Measurements from ENCODE around the gene KIF18B.

Gene KIF18B

GRCh38 chr17:44981221-44981968, 33.8 kb upstream of the KIF18B start:
- Histone ChIP-seq H3K27me3 (ENCODE audit: insufficient read depth, low read length) (peaks cover 21% of the 10 kb centered on the region), H3K36me3 (ENCODE audit: insufficient read depth, low read length) (no peaks in the 10 kb centered on the region), H3K4me2 (ENCODE audit: low read length) (no peak overlapping the region), H3K9me2 (ENCODE audit: low read depth, low read length) (no peaks in the 10 kb centered on the region), H3F3A (ENCODE audit: insufficient read depth, low read length) (no peaks in the 10 kb centered on the region), H2AFZ (ENCODE audit: low read length) (no peak overlapping the region), H3K27ac (ENCODE audit: low read depth, low read length, poor library complexity, severe bottlenecking) (no peak overlapping the region), H3K79me2 (ENCODE audit: insufficient read depth, low read length) (no peaks in the 10 kb centered on the region), H3K9ac (ENCODE audit: low read length) (no peak overlapping the region), H3K4me1 (ENCODE audit: insufficient read depth, low read length, severe bottlenecking) (no peaks in the 10 kb centered on the region), H3K4me3 (ENCODE audit: low read depth, low read length, poor library complexity, severe bottlenecking) (no peak overlapping the region), H4K20me1 (ENCODE audit: insufficient read depth, low read length) (no peaks in the 10 kb centered on the region), H3K9me3 (ENCODE audit: low read length) (no peaks in the 10 kb centered on the region)
- TF ChIP-seq EZH2 (IDR thresholded peaks at IDR 0.05; ENCODE audit: borderline replicate concordance, low read length) (no peak), CTCF (IDR thresholded peaks at IDR 0.05; ENCODE audit: low read length) (no peak)

- Histone ChIP-seq H3K27ac (ENCODE audit: low read depth, low read length, poor library complexity, severe bottlenecking) (no peak overlapping the region), H3K9ac (ENCODE audit: low read length) (no peak overlapping the region)
These were observed 31.9 kb upstream of the KIF18B start for GRCh38 chr17:44979426-44979995.

GRCh38 chr17:44978807-44979206, 31.2 kb upstream of the KIF18B start:
- Histone ChIP-seq H3K9ac (ENCODE audit: low read length) (no peak overlapping the region), H3K27me3 (ENCODE audit: insufficient read depth, low read length) (peaks cover 21% of the 10 kb centered on the region), H3F3A (ENCODE audit: insufficient read depth, low read length) (no peaks in the 10 kb centered on the region), H3K27ac (ENCODE audit: low read depth, low read length, poor library complexity, severe bottlenecking) (no peak overlapping the region), H3K9me2 (ENCODE audit: low read depth, low read length) (no peaks in the 10 kb centered on the region), H3K36me3 (ENCODE audit: insufficient read depth, low read length) (no peaks in the 10 kb centered on the region), H2AFZ (ENCODE audit: low read length) (no peak overlapping the region), H3K4me2 (ENCODE audit: low read length) (no peak overlapping the region), H4K20me1 (ENCODE audit: insufficient read depth, low read length) (no peaks in the 10 kb centered on the region), H3K79me2 (ENCODE audit: insufficient read depth, low read length) (no peaks in the 10 kb centered on the region), H3K4me3 (ENCODE audit: low read depth, low read length, poor library complexity, severe bottlenecking) (no peak overlapping the region), H3K9me3 (ENCODE audit: low read length) (no peaks in the 10 kb centered on the region), H3K4me1 (ENCODE audit: insufficient read depth, low read length, severe bottlenecking) (no peaks in the 10 kb centered on the region)
- TF ChIP-seq EZH2 (IDR thresholded peaks at IDR 0.05; ENCODE audit: borderline replicate concordance, low read length) = no peak
- no peak for TF ChIP-seq CTCF (IDR thresholded peaks at IDR 0.05; ENCODE audit: low read length)

More at GRCh38 chr17:44979426-44979995, 31.9 kb upstream of the KIF18B start:
- Histone ChIP-seq H3K9me3 (ENCODE audit: low read length) (no peaks in the 10 kb centered on the region), H3K27me3 (ENCODE audit: insufficient read depth, low read length) (peaks cover 21% of the 10 kb centered on the region), H3K4me2 (ENCODE audit: low read length) (no peak overlapping the region), H3K4me1 (ENCODE audit: insufficient read depth, low read length, severe bottlenecking) (no peaks in the 10 kb centered on the region), H3F3A (ENCODE audit: insufficient read depth, low read length) (no peaks in the 10 kb centered on the region), H3K79me2 (ENCODE audit: insufficient read depth, low read length) (no peaks in the 10 kb centered on the region), H3K36me3 (ENCODE audit: insufficient read depth, low read length) (no peaks in the 10 kb centered on the region), H2AFZ (ENCODE audit: low read length) (no peak overlapping the region), H4K20me1 (ENCODE audit: insufficient read depth, low read length) (no peaks in the 10 kb centered on the region), H3K9me2 (ENCODE audit: low read depth, low read length) (no peaks in the 10 kb centered on the region), H3K4me3 (ENCODE audit: low read depth, low read length, poor library complexity, severe bottlenecking) (no peak overlapping the region)
- TF ChIP-seq CTCF (IDR thresholded peaks at IDR 0.05; ENCODE audit: low read length) (no peak), EZH2 (IDR thresholded peaks at IDR 0.05; ENCODE audit: borderline replicate concordance, low read length) (no peak)
